GM19025 (cell line): Measurements from ENCODE around the gene TSPAN4.

Experiments used
- ATAC-seq: cut with Tn5 transposase; IDR thresholded peaks from one replicate; pipeline ENCODE4 v1.9.1; 2021; ENCODE audit warnings: mild to moderate bottlenecking, low read depth, moderate library complexity; ENCODE audit not compliant: unreplicated experiment

TSPAN4 gene

GRCh38 chr11:900545-900944 lies 57.9 kb downstream of the TSPAN4 start:
- ATAC-seq = no peak

GRCh38 chr11:901452-902061 lies 58.9 kb downstream of the TSPAN4 start:
- no peak for ATAC-seq

GRCh38 chr11:904380-904779 lies 61.7 kb downstream of the TSPAN4 start:
- ATAC-seq = no peak

GRCh38 chr11:905952-906351 lies 63.3 kb downstream of the TSPAN4 start:
- ATAC-seq = no peak

- ATAC-seq = no peak
Observed at GRCh38 chr11:907668-908067, 65.0 kb downstream of the TSPAN4 start.

- no peak for ATAC-seq
Observed at GRCh38 chr11:908273-908672, 65.6 kb downstream of the TSPAN4 start.

DNA sequence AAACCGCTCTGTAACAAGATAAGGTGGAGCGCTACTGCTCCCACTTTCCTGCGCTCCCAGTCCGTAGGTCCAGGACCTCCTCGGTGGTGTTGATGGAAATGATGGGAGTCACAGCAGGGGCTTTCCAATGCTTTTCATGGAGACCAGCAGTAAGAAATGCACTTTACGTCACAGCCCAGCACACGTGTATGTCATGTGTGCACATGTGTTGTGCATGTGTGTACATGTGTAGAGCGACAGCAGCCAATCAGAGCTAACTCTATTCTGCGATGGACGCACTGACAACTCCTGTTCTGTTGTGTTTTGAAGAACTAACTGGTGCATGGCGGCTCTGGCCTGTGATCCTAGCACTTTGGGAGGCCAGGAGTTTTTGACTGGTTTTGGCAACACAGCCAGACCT lies 66.8 kb downstream of the TSPAN4 start:
- no peak for ATAC-seq

DNA sequence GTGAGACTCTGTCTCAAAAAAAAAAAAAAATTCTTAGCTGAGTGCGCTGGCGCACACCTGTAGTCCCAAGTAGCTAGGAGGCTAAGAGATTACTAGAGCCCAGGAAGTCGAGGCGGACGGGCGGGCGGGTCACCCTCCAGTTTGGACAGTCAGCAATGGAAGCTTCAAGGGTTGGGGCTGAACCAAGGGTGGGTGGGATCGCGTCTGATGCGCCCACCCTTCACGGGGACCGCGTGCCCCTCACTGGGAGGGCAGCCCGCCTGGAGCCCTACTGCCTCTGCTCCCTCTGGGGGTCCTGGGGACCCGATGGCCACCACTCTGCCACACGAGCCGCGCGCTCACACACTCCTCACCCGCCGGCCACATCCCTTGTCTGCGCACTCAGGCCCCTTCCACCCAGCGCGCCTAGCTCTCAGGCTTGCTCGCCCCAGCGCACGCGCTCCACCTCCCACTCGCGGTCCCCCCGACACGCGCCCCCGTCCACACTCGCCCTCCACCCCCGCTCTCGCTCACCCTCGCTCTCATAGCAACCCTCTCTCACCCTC lies 67.5 kb downstream of the TSPAN4 start:
- ATAC-seq = no peak

DNA sequence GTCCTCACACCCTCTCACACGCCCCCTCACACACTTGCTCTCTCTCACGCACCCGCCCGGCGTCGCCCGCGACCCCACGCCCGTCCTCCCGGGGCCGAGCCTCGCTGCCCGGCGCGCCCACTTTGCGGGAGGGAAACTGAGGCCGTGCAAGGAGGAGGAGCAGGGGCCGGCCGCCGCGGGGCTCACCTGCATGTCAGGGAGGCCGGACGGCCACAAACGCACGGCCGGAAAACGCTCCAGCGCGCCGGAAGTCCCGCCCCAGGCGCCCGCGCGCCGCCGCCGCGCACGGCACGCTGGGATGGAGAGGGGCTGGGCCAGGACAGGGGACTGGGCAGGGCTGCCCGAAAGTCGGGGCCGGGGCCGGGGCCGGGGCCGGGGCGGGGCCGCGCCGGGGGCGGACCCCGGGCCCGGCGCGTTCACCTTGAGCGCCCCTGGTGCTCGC lies 68.0 kb downstream of the TSPAN4 start, which contains the start of gene CHID1:
CHID1 (minus strand) TSS at position 222 of the 442 bp plus-strand sequence. CDS start 5,994 bp downstream, outside the sequence.
- peak; percentile 87 for ATAC-seq

DNA sequence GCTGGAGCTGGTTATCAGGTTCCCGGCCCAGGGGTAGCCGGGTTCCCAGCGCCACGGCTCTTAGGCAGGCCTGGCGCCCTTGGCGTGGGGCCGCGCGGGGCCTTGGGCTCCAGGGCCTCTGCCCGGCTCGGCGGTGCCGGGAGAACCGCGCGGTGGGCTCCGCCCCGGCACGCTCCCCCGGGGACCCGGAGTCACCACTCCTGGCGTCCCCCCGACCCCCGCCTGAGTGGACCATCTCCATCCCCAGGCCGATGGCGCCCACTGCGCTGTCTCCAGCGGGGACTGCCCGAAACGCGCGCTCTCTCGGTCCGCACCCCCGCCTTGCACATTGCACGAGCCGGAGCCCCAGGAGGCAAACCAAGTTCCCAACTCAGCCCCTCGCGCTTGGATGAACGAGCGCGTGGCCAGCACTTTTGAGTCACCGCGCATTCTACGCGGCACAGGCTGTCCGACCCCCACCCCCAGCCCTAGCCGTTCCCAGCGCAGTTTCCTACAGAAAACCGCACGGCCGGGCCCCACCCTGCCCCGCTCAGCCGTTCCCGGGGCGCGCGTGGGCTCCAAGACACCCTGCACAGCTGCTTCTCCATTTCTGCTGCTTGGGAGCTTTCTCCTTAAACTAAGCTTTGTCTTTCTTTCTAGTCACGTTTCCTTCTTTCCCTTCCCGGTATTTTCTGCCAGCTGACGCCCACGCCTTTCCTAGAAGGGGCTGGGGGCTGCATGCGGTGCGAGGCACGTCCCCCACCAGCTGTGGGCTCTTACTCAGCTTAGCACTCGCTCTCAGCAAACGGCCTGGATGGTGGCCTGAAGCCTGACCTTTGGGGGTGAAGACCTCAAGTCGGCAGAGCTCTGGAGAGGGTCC lies 68.6 kb downstream of the TSPAN4 start:
- ATAC-seq = no peak

DNA sequence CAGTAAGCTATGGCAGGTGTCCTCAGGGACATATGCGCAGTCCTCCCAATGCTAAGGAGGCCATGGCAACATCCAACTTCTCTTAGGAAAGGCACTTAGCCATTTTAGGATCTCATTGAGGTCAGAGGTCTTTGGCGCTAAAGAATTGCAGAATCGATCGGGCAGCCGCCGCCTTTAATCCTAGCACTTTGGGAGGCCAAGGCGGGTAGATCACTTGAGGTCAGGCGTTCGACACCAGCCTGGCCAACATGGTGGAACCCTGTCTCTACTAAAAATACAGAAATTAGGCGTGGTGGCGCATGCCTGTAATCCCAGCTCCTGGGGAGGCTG lies 69.2 kb downstream of the TSPAN4 start:
- no peak for ATAC-seq

DNA sequence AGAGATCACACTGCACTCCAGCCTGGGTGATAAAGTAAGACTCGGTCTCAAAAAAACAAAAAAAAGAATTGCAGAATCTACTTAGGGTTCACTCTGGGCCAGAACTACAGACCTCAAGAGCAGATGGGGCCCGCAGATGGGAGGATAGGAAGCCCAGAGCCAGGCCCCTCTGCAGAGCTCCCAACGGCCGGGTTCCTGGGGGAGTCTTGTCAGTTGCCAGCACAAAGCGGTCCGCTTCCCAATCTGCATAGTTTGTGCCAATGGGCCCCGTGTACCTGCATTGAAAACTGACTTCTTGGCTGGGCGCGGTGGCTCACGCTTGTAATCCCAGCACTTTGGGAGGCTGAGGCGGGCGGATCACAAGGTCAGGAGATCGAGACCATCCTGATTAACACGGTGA lies 69.6 kb downstream of the TSPAN4 start:
- no peak for ATAC-seq

DNA sequence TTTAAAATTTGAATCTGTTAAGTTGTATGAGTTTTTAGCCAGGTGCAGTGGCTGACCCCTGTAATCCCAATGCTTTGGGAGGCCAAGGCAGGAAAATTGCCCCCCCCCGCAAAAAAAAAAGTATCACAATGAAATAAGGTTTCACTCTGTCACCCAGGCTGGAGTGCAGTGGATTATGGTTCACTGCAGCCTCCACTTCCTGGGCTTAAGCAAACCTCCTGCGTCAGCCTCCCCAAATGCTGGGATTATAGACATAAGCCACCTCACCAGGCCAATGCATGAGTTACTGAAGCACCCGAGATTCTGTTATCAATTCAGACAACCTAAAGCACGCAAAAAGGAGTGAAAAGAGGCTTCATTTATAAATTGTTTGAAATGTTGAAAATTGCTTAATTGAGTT lies 70.4 kb downstream of the TSPAN4 start:
- no peak for ATAC-seq

GRCh38 chr11:914204-914603 lies 71.6 kb downstream of the TSPAN4 start:
- ATAC-seq = no peak

GRCh38 chr11:914747-915501 lies 72.3 kb downstream of the TSPAN4 start:
- ATAC-seq = no peak
